Thyroid gland (tissue), 4 donors: ENCODE results near the gene MATK.

ENCODE experiments used
- POLR2A ChIP-seq, 2 donors: fragments of 450-650 bp; IDR thresholded peaks; one replicate each; pipeline ENCODE4 v1.6.1; 2017; ENCODE audit warnings: antibody characterized with exemption in 2 of 2, mild to moderate bottlenecking in 2 of 2, moderate library complexity in 1 of 2
- TF ChIP-seq, protein P1 (sequence below), 6 experiments: fragments of 200-600 bp in 3 of 6; fragments of 450-650 bp in 3 of 6; sonication (generic) in 3 of 6; IDR thresholded peaks; one replicate each; pipeline ENCODE4 v1.5.1; 2016 to 2019; ENCODE audit warnings: antibody characterized with exemption in 6 of 6, mild to moderate bottlenecking in 2 of 6, inconsistent platforms in 1 of 6, moderate library complexity in 1 of 6

DNA sequence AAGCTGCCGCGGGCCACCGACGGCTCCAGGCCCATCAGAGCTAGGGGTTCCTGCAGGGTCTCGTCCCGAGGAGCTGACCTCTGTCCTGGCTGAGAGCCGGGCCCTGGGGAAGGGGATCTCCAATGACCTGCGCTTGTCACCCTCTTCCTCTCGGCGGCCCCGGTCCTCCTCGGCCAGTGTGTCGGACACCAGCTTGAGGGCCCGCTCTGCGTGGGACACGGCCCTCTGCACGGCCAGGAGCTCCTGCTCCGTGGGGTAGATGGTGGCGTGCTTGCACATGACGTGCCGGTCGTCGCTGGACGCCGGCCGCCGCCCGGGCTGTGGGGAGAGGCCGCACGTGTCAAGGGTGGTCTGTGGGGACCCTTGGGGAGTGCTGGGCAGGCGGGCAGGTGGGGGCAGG, 32.7 kb upstream of the MATK start:
- TF ChIP-seq, protein P1, sequence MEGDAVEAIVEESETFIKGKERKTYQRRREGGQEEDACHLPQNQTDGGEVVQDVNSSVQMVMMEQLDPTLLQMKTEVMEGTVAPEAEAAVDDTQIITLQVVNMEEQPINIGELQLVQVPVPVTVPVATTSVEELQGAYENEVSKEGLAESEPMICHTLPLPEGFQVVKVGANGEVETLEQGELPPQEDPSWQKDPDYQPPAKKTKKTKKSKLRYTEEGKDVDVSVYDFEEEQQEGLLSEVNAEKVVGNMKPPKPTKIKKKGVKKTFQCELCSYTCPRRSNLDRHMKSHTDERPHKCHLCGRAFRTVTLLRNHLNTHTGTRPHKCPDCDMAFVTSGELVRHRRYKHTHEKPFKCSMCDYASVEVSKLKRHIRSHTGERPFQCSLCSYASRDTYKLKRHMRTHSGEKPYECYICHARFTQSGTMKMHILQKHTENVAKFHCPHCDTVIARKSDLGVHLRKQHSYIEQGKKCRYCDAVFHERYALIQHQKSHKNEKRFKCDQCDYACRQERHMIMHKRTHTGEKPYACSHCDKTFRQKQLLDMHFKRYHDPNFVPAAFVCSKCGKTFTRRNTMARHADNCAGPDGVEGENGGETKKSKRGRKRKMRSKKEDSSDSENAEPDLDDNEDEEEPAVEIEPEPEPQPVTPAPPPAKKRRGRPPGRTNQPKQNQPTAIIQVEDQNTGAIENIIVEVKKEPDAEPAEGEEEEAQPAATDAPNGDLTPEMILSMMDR (IDR thresholded peaks at IDR 0.05) = no peak
- no peak for TF ChIP-seq POLR2A (IDR thresholded peaks at IDR 0.05)
